ENCODE results near the gene LLGL1. TPM values are rescaled to one million over a fixed set of nuclear protein-coding genes. Genes with fewer than 3 reads are reported as not detected.

LLGL1 gene
- total RNA-seq, 1 experiment from 2014 or later, result 12.1 TPM

GRCh38 chr17:18229771-18230170 is 4.3 kb downstream of the LLGL1 start:
- no peak for DNase-seq (ENCODE audit: low spot score)

DNA sequence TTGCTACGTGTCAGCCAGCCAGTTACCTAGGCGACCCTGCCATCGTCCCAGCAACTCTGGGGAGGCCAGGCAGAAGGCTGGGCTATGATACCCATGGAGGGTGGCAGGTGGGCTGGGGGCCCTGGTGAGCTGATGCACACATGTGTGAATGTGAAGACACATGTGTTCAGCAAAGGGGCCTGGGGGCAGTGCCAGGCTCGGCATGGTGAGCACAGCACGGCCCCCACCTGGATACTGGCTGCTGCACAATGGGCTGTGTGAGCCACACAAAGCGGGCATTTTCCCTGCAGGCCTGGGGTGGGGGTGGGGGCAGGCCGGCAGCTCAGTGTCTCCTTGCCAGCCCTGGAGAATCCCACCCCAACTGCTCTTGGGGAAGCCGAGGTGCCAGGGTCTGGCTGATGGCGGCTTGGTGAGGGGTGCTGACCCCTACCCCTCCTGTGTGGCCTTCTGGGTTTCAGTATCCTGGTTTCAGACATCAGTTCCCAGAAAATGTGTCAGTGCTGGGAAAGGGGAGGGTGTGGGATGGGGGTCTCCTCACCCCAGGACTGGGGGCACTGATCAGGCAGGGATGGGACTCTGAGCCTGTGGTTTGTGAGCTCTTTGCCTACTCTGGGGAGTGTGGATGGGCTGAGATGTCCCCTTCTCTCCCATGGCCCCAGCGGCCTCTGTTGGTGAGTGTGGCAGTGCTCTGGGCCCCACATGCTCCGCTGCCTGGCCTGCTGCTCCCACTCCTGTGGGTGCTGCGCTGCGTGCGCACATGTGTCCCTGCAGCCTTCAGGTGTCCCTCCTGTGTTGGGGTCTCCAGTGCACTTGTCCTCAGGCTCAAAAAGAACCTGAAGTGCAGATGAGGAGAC is 5.1 kb downstream of the LLGL1 start:
- no peak for DNase-seq (ENCODE audit: low spot score)

- DNase-seq (ENCODE audit: low spot score), result no peak
These were observed 5.7 kb downstream of the LLGL1 start for GRCh38 chr17:18231164-18231563.

DNA sequence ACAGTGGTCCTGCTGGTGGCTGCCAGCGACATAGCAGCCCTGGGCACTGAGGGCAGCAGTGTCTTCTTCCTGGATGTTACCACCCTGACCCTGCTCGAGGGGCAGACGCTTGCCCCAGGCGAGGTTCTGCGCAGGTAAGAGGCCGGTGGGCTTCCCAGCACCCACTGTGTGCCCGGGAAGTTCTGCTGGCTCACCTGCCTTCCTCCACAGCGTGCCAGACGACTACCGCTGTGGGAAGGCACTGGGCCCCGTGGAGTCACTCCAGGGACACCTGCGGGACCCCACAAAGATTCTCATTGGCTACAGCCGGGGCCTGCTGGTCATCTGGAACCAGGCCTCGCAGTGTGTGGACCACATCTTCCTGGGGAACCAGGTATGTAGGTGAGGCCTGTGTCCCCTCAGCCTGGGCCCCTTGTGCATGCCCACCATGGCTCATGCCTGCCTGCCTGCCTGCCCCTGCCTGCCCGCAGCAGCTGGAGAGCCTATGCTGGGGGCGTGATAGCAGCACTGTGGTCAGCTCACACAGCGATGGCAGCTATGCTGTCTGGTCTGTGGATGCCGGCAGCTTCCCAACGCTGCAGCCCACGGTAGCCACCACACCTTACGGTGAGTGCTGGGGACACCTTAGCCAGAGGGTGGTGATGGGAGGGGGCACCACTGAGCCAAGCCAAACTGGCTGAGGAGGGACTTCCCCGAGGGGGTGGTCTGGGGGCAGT is 8.5 kb downstream of the LLGL1 start:
- no peak for DNase-seq (ENCODE audit: low spot score)

GRCh38 chr17:18234853-18235380 is 9.5 kb downstream of the LLGL1 start:
- no peak for DNase-seq (ENCODE audit: low spot score)

DNA sequence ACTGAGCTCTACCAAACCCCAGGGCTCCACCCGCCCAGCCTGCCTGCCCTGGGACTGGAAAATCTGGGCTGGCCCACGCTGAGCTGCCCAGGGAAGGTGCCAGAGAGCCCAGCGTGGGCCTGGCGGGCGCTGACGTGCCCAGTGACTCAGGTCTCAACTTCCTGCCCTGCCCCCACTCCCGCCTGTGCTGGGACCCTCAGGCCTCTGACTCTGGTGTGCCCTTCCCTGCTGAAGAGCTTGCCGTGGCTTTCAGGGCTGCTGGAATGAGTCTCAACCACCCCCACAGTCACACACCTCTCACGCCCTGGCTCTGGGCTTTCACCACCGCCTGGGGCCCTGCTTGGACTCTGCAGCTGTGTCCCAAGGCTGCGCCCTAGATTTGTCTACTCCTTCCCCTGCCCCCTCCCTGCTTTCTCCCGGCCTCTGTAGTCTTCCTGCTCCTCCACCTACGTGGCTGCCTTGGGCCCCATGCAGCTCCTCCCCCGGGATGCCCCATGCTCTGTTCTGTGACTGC is 10.4 kb downstream of the LLGL1 start:
- peak; percentile 54 for DNase-seq (ENCODE audit: low spot score)

DNA sequence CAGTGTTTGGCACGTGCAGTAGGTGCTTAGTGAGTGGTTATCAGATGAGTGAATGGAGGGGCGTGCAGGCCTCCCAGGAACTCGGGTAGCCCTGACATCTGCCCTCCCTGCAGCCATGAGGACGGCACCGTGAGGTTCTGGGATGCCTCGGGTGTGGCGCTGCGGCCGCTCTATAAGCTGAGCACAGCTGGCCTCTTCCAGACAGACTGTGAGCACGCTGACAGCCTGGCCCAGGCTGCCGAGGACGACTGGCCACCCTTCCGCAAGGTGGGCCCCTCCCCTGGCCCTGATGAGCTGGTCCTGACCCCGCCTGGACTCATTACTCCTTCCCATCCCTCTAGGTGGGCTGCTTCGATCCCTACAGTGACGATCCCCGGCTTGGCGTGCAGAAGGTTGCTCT is 11.1 kb downstream of the LLGL1 start:
- DNase-seq (ENCODE audit: low spot score), result no peak

DNA sequence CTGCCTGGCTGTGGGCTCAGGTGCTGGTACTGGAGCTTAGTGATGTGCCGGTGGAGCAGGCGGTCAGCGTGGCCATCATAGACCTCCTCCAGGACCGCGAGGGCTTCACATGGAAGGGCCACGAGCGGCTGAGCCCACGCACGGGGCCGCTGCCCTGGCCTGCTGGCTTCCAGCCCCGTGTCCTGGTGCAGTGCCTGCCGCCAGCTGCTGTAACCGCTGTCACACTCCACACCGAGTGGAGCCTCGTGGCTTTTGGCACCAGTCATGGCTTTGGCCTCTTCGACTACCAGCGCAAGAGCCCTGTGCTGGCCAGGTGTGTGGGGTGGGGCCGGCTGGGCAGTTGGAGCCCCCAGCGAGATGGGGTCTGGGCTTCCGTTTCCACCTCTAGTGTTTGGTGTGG is 12.0 kb downstream of the LLGL1 start:
- DNase-seq (ENCODE audit: low spot score), result no peak

DNA sequence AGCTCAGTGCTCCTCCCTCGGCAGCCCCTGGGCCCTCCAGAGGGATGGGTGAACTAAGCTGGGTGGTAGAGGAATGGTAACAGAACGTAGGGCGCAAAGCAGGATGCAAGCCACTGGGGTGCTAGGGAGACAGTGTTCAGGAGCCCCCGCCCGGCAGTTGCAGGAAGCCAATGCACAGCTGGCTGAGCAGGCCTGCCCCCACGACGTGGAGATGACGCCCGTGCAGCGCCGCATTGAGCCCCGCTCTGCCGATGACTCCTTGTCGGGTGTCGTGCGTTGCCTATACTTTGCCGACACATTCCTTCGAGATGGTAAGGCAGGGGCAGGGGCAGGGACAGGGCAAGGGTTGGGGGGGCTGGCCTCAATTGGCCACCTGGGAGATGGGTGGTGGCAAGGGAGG is 12.9 kb downstream of the LLGL1 start:
- no peak for DNase-seq (ENCODE audit: low spot score)

- no peak for DNase-seq (ENCODE audit: low spot score)
These were observed 15.0 kb downstream of the LLGL1 start for GRCh38 chr17:18240449-18240848.

GRCh38 chr17:18241229-18241871 is 15.9 kb downstream of the LLGL1 start:
- no peak for DNase-seq (ENCODE audit: low spot score)

DNA sequence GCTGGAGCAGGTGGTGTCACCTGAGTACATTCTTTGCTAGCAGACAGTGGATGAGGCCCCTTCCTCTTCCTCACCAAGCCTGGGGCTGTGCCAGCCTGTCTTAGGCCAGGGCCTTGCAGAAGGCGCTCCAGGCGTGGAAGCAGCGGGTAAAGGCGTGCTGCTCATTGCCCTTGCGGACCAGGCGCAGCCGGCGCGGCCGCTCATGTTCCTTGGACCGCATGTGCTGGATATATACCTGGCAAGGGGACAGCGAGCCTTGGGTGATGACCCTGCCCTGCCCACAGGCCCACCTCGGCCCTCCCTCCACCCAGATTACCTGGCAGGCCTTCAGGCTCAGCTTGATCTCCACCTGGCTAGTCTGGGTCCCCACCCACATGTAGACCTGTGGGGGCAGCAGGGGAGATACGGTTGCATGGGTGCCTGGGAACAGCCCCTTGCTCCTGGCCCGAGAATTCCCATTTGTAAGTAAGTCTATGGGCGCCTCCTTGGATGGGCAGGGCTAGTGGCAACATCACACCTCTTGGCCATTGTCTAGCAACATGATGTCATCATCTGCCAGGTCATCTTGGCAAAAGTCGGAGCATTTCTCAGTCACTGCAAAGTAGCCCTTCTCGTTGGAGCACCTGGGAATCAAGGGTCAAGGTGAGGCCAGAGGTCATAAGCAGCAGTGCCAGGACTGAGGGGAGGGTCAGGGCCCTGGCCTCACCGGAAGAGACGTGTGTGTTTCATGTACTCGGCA is 19.8 kb downstream of the LLGL1 start:
- no peak for DNase-seq (ENCODE audit: low spot score)

GRCh38 chr17:18246109-18246725 is 20.8 kb downstream of the LLGL1 start:
- DNase-seq (ENCODE audit: low spot score), result no peak

- no peak for DNase-seq (ENCODE audit: low spot score)
These were observed 21.6 kb downstream of the LLGL1 start for GRCh38 chr17:18246880-18247612.

DNA sequence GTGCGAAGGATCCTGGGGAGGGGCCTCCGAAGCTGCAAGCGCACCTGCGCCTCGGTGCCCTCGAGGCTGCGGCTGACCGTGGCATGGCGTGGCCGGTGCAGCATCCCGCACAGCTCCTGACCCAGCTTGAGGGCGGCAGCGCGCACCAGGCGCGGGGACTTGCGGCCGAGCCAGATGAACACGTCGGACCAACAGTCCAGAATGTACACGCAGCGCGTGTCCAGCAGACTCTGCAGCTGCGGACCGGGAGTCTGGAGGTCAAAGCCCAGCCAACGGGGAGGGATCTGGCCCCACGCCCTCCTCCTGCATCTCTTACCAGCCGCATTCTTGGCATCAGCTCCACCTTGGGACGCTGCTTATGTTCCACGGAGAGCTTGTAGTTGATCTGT is 22.2 kb downstream of the LLGL1 start:
- DNase-seq (ENCODE audit: low spot score), result no peak

- peak; percentile 63 for DNase-seq (ENCODE audit: low spot score)
These were observed 22.9 kb downstream of the LLGL1 start for GRCh38 chr17:18248300-18248731.

DNA sequence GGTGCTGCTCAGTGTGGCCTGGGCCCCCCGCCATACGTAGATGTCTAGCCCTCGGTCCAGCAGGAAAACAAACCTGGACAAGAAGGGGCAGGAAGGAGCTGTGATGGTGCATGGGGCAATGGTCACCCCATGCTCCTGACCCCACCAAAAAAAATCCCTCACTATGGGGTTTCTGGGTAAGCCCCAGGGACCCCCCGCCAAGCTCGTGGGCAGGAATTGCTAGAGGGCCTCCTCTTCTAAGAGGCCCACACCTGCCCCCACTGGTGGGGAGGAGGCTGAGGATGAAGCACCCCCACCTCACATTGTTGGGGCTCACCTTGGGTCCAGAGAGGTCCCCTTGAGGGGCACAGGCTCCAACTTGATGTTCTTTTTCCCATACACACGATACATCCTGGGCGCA is 23.4 kb downstream of the LLGL1 start:
- DNase-seq (ENCODE audit: low spot score), result no peak

DNA sequence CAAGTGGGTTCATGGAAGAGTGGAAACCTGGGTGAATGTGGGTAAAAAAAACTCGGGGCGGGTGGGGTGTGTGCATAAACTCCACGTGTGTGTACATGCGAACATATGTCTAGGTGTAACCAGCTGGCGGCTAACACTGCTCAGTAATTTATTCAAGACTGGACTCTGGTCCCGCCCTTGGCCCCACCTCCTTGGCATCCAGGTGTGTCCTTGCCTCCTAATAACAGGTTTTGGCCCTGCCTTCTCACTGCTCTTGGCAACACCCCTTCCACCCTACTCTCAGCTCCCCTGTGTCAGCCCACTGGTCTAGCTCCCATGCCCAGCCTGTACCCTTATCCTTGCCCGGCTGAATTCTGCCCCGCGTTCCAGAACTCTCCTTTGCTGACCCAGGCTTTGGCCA is 24.8 kb downstream of the LLGL1 start:
- no peak for DNase-seq (ENCODE audit: low spot score)

DNA sequence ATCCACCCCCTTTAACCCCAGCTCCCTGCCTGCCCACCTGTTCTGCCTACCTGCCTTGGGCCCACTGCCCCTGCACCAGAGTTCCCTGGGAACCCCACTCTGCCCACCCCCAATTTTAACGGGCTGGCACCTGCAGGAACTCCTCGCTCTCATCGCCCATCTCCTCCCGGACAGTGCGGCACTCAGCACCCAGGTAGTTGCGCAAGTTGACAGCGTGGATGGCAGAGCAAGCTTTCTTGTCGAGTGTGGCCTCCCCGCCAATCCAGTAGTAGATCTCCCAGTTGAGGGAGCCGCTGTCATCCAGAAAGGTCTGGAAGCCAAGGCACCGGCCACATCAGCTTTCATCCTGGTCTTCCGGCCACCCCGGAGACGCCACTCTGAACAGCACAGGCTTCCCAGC is 25.3 kb downstream of the LLGL1 start:
- DNase-seq (ENCODE audit: low spot score), result no peak

GRCh38 chr17:18251204-18251603 is 25.8 kb downstream of the LLGL1 start:
- DNase-seq (ENCODE audit: low spot score), result no peak
